Measurements from ENCODE around the gene HAAO.
"Not testable (repeated sequence)": the region's sequence is repeated elsewhere in the genome, so short reads cannot be mapped to it uniquely, and the experiment has no call there.

GRCh38 chr2:42731316-42731715 lies 61.1 kb downstream of the HAAO start:
- TF ChIP-seq POLR2A, POLR2AphosphoS5 (IDR thresholded peaks at IDR 0.05): not testable (repeated sequence)
